Stimulated activated CD4-positive, alpha-beta T cell treated with anti-CD3 and anti-CD28 coated beads, Interleukin-1b, Interleukin-23, amount 100 ng/mL, for 4 hours (primary cell): ENCODE data around the gene KCNC3.

Experiments
- DNase-seq, 2 donors: peaks; one replicate each; pipeline ENCODE4 v3.0.0-alpha.2; 2020; ENCODE audit warnings: low read depth in 2 of 2

The KCNC3 gene

GRCh38 chr19:50276370-50277063 lies 52.7 kb downstream of the KCNC3 start:
- DNase-seq, result no peak

GRCh38 chr19:50275577-50276368 lies 53.4 kb downstream of the KCNC3 start:
- DNase-seq, result no peak

- DNase-seq, result no peak
Measured at GRCh38 chr19:50273821-50274220, 55.4 kb downstream of the KCNC3 start.

- DNase-seq, result no peak
Measured at GRCh38 chr19:50272263-50272897, 56.8 kb downstream of the KCNC3 start.

GRCh38 chr19:50269653-50270052 lies 59.5 kb downstream of the KCNC3 start:
- no peak for DNase-seq

GRCh38 chr19:50268501-50268900 lies 60.7 kb downstream of the KCNC3 start:
- DNase-seq, result no peak

- no peak for DNase-seq
Measured at GRCh38 chr19:50268041-50268440, 61.1 kb downstream of the KCNC3 start.

GRCh38 chr19:50266896-50267295 lies 62.3 kb downstream of the KCNC3 start:
- peak; percentile 8 to 25 for DNase-seq

- no peak for DNase-seq
Measured at GRCh38 chr19:50266041-50266440, 63.1 kb downstream of the KCNC3 start.

GRCh38 chr19:50264483-50265186 lies 64.5 kb downstream of the KCNC3 start:
- no peak for DNase-seq

GRCh38 chr19:50263176-50263575 lies 66.0 kb downstream of the KCNC3 start:
- no peak for DNase-seq
